Hepatocyte (in vitro differentiated cells): ENCODE measurements around the gene PHLDB2.

Experiments
- CTCF ChIP-seq: fragments of 200-600 bp; sonication (generic); IDR thresholded peaks from 2 replicates; pipeline ENCODE4 v1.5.1; 2016; ENCODE audit warnings: antibody characterized with exemption, mild to moderate bottlenecking; ENCODE audit not compliant: poor library complexity
- EZH2 ChIP-seq: fragments of 200-600 bp; sonication (generic); IDR thresholded peaks from 2 replicates; pipeline ENCODE4 v1.6.1; 2016; ENCODE audit warnings: antibody characterized with exemption, mild to moderate bottlenecking, borderline replicate concordance
- EZH2phosphoT487 ChIP-seq: fragments of 200-600 bp; sonication (generic); IDR thresholded peaks from one replicate; pipeline ENCODE4 v1.6.1; 2018; ENCODE audit warnings: antibody characterized with exemption, mild to moderate bottlenecking, low read depth, moderate library complexity; ENCODE audit not compliant: unreplicated experiment, severe bottlenecking

- TF ChIP-seq CTCF (no peak), EZH2 (no peak), EZH2phosphoT487 (no peak)
Measured at GRCh38 chr3:111936967-111937366, 77.9 kb downstream of the PHLDB2 start.
